Spleen (tissue), 11 donors: Measurements from ENCODE around the gene ABCA1. TPM values are rescaled to one million over a fixed set of nuclear protein-coding genes. Genes with fewer than 3 reads are reported as not detected.

ENCODE experiments used
- DNase-seq: peaks from one replicate; pipeline ENCODE4 v3.0.0-alpha.2; 2020
- H3K27ac ChIP-seq, 8 donors: fragments of 200-600 bp; sonication (generic) in 7 of 8; 1 replicate in 4 of 8; 2 replicates in 4 of 8; pipeline versions ENCODE4 v1.5.0 to v1.8.0; 2016 to 2021; ENCODE audit warnings: inconsistent platforms in 4 of 8, mild to moderate bottlenecking in 4 of 8, moderate library complexity in 1 of 8
- H3K27me3 ChIP-seq, 7 donors: fragments of 200-600 bp; sonication (generic) in 6 of 7; replicated peaks in 1 of 7; 1 replicate in 4 of 7; 2 replicates in 3 of 7; pipeline versions ENCODE4 v1.5.0 to v1.8.0; 2016 to 2021; ENCODE audit warnings: inconsistent platforms in 3 of 7, mild to moderate bottlenecking in 1 of 7
- H3K36me3 ChIP-seq, 6 donors: fragments of 200-600 bp; sonication (generic) in 5 of 6; 1 replicate in 4 of 6; 2 replicates in 2 of 6; pipeline versions ENCODE4 v1.5.0 to v1.8.0; 2016 to 2021; ENCODE audit warnings: inconsistent platforms in 2 of 6
- H3K4me1 ChIP-seq, 6 donors: fragments of 200-600 bp; sonication (generic) in 5 of 6; 1 replicate in 3 of 6; 2 replicates in 3 of 6; pipeline versions ENCODE4 v1.5.0 to v1.8.0; 2016 to 2021; ENCODE audit warnings: inconsistent platforms in 3 of 6
- H3K4me3 ChIP-seq, 8 donors: fragments of 200-600 bp; sonication (generic) in 7 of 8; 1 replicate in 4 of 8; 2 replicates in 4 of 8; pipeline versions ENCODE4 v1.5.0 to v1.8.0; 2016 to 2021; ENCODE audit warnings: inconsistent platforms in 4 of 8, mild to moderate bottlenecking in 4 of 8, moderate library complexity in 2 of 8
- H3K9me3 ChIP-seq, 8 donors: fragments of 200-600 bp; sonication (generic) in 7 of 8; 1 replicate in 4 of 8; 2 replicates in 4 of 8; pipeline versions ENCODE4 v1.5.0 to v1.8.0; 2016 to 2021; ENCODE audit warnings: inconsistent platforms in 4 of 8
- CTCF ChIP-seq, 11 experiments: fragments of 200-600 bp in 7 of 11; fragments of 450-650 bp in 4 of 11; sonication (generic) in 4 of 11; IDR thresholded peaks in 8 of 11; conservative IDR thresholded peaks in 3 of 11; 1 replicate in 7 of 11; 2 replicates in 4 of 11; pipeline versions ENCODE4 v1.4.0 to v1.8.0; 2016 to 2021; ENCODE audit warnings: antibody characterized with exemption in 11 of 11, inconsistent platforms in 4 of 11, mild to moderate bottlenecking in 1 of 11
- POLR2A ChIP-seq, 3 donors: fragments of 450-650 bp; IDR thresholded peaks; one replicate each; pipeline ENCODE4 v1.5.1; 2017; ENCODE audit warnings: antibody characterized with exemption in 3 of 3, mild to moderate bottlenecking in 1 of 3
- POLR2AphosphoS5 ChIP-seq, 3 donors: sonication (generic); formaldehyde crosslinking; IDR thresholded peaks; one replicate each; pipeline ENCODE4 v1.5.1; 2017; ENCODE audit warnings: antibody characterized with exemption in 3 of 3
- WGBS, 5 donors: extraction: QIAGEN DNeasy Blood & Tissue Kit in 3 of 5; methylation state at CpG; one replicate each; pipeline versions ENCODE4 v1.1.5 to v1.1.7; 2013 to 2018; 5-methylcytosine and 5-hydroxymethylcytosine counted together
- intact Hi-C: fragments of 100-400 bp; cut with DNase I; formaldehyde crosslinking; loops from one replicate; pipeline ENCODE4 v1.15.0; 2023; ENCODE audit warnings: low total_unique reads
- polyA plus RNA-seq, 3 donors: library from polyadenylated mRNA; stranded (reverse); fragments of 200-250 nt; gene quantifications; one replicate each; pipeline ENCODE4 v1.2.1, GENCODE V29; 2013
- total RNA-seq, 7 donors: library from RNA; depleted of rRNA in 3 of 7; stranded (reverse); fragments of >200 nt in 3 of 7; fragmentation: NEBNext Ultra II Directional in 4 of 7; extraction: Animal tissue kit (Norgen Biotek cat#: 25700) in 4 of 7; gene quantifications; one replicate each; pipeline versions ENCODE4 v1.1.0 to v1.2.1, GENCODE V29; 2016 to 2021
- donor health status: healthy with polysubstance abuse.
- donor health status: DM: no; HTN: no; CAD: no; lungs with moderate emphysema.
- donor health status: DM: no; HTN: no; CAD: no.
- donor health status: Bipolar disorder and iron deficiency.
- donor health status: healthy.
- donor health status: DM: no; HTN: no; CAD: no.
- donor health status: DM: yes; HTN: yes; CAD: no.

The ABCA1 gene
- total and polyA plus RNA-seq, 10 donors: 4.5 to 78.4 (median 60.2) TPM

- peaks cover 0 to 20% (median 10%) of the 10 kb centered on the region in 6 donors for H3K36me3 ChIP-seq
- H3K4me1 ChIP-seq: peaks cover 11 to 46% (median 26%) of the 10 kb centered on the region in 6 donors
- no peaks in the 10 kb centered on the region for H3K9me3 ChIP-seq
- 0 to 2% (median 0%) methylated on average over 11 to 71 of the region's 71 CpGs for WGBS, 5 donors
- TF ChIP-seq POLR2A (IDR thresholded peaks at IDR 0.05): peak in 2 of 3 donors; percentile 16 to 28
- peak in 1 of 11 experiments; percentile 18 for TF ChIP-seq CTCF (IDR thresholded peaks at IDR 0.05 in 8 of 11, conservative IDR thresholded peaks at IDR 0.05 in 3 of 11)
- peak; percentile 80 to 94 (median 86) for TF ChIP-seq POLR2AphosphoS5 (IDR thresholded peaks at IDR 0.05)
- H3K27me3 ChIP-seq: no peaks in the 10 kb centered on the region
- peak within 1 kb of the TSS; percentile 88 to 97 (median 96) for H3K27ac ChIP-seq
- intact Hi-C loops: no loop called here
- peak within 1 kb of the TSS; percentile 68 to 87 (median 79) for H3K4me3 ChIP-seq
- peak; percentile 97 for DNase-seq
Observed at GRCh38 chr9:104747565-104748358, 180.2 kb downstream of the ABCA1 start, which contains the start of gene NIPSNAP3A. Gene NIPSNAP3A, plus strand, starts transcription at chr9:104747683. Its CDS starts 110 bp downstream, at chr9:104747793.

DNA sequence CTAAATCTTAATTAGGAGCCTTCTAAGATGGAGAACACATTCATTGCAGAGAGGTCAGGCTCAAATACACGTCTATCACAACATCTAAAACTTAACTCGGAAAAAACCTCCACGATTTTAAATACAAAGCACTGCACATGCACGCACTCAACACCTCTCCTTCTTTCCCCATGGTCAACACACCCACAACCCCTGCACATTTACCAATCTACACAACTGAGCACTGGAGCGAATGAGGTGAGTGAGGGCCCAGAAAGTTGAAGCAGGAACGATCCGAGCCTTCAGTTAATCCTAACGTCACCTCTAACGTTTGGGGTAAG is 180.8 kb downstream of the ABCA1 start:
- Histone ChIP-seq H3K27ac (peak overlapping the region; percentile 88 to 97 (median 96)), H3K4me3 (peak overlapping the region; percentile 68 to 87 (median 79)), H3K9me3 (no peaks in the 10 kb centered on the region), H3K27me3 (no peaks in the 10 kb centered on the region), H3K36me3 (peaks cover 0 to 15% (median 6%) of the 10 kb centered on the region in 6 donors), H3K4me1 (peaks cover 11 to 46% (median 26%) of the 10 kb centered on the region in 6 donors)
- no peak for DNase-seq
- no peak for TF ChIP-seq POLR2A (IDR thresholded peaks at IDR 0.05)
- TF ChIP-seq CTCF (IDR thresholded peaks at IDR 0.05 in 8 of 11, conservative IDR thresholded peaks at IDR 0.05 in 3 of 11): no peak
- no peak for TF ChIP-seq POLR2AphosphoS5 (IDR thresholded peaks at IDR 0.05)
- 0 to 1% (median 0%) methylated on average over 9 of the region's 9 CpGs for WGBS, 5 donors
- intact Hi-C loops: no loop called here

DNA sequence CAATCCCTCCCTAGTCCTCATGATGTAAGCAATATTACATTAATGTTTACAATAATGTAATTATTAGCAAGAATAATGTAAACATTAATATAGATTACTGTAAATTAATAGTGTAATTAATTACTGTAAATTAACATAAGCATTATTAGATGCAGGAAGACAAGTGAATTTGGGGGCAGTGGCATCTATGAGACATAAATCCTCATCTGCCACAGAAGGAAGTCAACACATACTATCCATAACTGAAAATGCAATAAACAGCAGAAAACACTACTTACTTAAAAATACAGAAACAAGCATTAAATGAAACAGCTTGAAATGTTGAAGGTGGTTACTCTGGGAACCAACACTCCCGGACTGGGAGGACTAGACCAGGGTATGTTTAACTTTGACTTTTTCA is 181.2 kb downstream of the ABCA1 start:
- no peak for DNase-seq
- 0 to 13% (median 3%) methylated on average over 1 of the region's 1 CpG for whole genome bisulfite sequencing, 5 donors
- Histone ChIP-seq H3K9me3 (no peaks in the 10 kb centered on the region), H3K4me1 (peaks cover 11 to 46% (median 26%) of the 10 kb centered on the region in 6 donors), H3K27me3 (no peaks in the 10 kb centered on the region), H3K27ac (peak overlapping the region; percentile 88 to 97 (median 96)), H3K36me3 (peaks cover 0 to 11% (median 5%) of the 10 kb centered on the region in 6 donors), H3K4me3 (peak overlapping the region; percentile 68 to 87 (median 79))
- intact Hi-C loops: no loop called here
- no peak for TF ChIP-seq POLR2A (IDR thresholded peaks at IDR 0.05)
- TF ChIP-seq POLR2AphosphoS5 (IDR thresholded peaks at IDR 0.05): no peak
- no peak for TF ChIP-seq CTCF (IDR thresholded peaks at IDR 0.05 in 8 of 11, conservative IDR thresholded peaks at IDR 0.05 in 3 of 11)

GRCh38 chr9:104746285-104746684 is 181.7 kb downstream of the ABCA1 start:
- Histone ChIP-seq H3K36me3 (peaks cover 0 to 6% (median 2%) of the 10 kb centered on the region in 6 donors), H3K27me3 (no peaks in the 10 kb centered on the region), H3K27ac (peak overlapping the region in 1 of 8 donors; percentile 97), H3K4me1 (peaks cover 11 to 47% (median 26%) of the 10 kb centered on the region in 6 donors), H3K4me3 (no peak overlapping the region), H3K9me3 (no peaks in the 10 kb centered on the region)
- 55 to 74% (median 66%) methylated on average over 2 of the region's 2 CpGs for WGBS, 5 donors
- no peak for TF ChIP-seq POLR2AphosphoS5 (IDR thresholded peaks at IDR 0.05)
- TF ChIP-seq POLR2A (IDR thresholded peaks at IDR 0.05): no peak
- no peak for TF ChIP-seq CTCF (IDR thresholded peaks at IDR 0.05 in 8 of 11, conservative IDR thresholded peaks at IDR 0.05 in 3 of 11)
- intact Hi-C loops: no loop called here
- DNase-seq: no peak
